Fibroblast of lung (primary cell): Measurements from ENCODE around the gene DLX2.

ENCODE experiments used
- CTCF ChIP-seq, 2 donors: IDR thresholded peaks in 1 of 2; conservative IDR thresholded peaks in 1 of 2; 1 replicate in 1 of 2; 2 replicates in 1 of 2; pipeline ENCODE4 v1.5.1; 2011 to 2012; ENCODE audit warnings: low read length in 2 of 2, control low read depth in 1 of 2, inconsistent platforms in 1 of 2, low read depth in 1 of 2, mild to moderate bottlenecking in 1 of 2
- EZH2 ChIP-seq: IDR thresholded peaks from 2 replicates; pipeline ENCODE4 v1.5.1; 2012; ENCODE audit warnings: low read length, control low read depth, mild to moderate bottlenecking; ENCODE audit errors: missing control alignments

GRCh38 chr2:172098650-172099471 is 3.8 kb downstream of the DLX2 start:
- no peak for TF ChIP-seq CTCF (conservative IDR thresholded peaks at IDR 0.05 in 1 of 2, IDR thresholded peaks at IDR 0.05 in 1 of 2; ENCODE audit: low read depth in 1 of 2, low read length in 2 of 2)
- no peak for TF ChIP-seq EZH2
